Measurements from ENCODE around the gene CYB5B. TPM values are rescaled to one million over a fixed set of nuclear protein-coding genes. Genes with fewer than 3 reads are reported as not detected.

Gene CYB5B
- total RNA-seq, 1 experiment from 2014 or later: 242 TPM

- H3K4me3 ChIP-seq (ENCODE audit: low read depth, low read length, poor library complexity, severe bottlenecking): no peak overlapping the region
- ChIA-PET POLR2A (ENCODE audit: low non-redundant PET) (no interaction called here), CTCF (no interaction called here)
- BruUV-seq (replicated peaks): no TSS peak
- no peaks in the 10 kb centered on the region for H3K9me3 ChIP-seq (ENCODE audit: low read depth, low read length, poor library complexity, severe bottlenecking)
- intact Hi-C loops (cut with micrococcal nuclease; ENCODE audit: unreplicated experiment): no loop called here
- H3K27ac ChIP-seq (ENCODE audit: low read depth, low read length, poor library complexity, severe bottlenecking): no peak overlapping the region
- TF ChIP-seq EZH2 (IDR thresholded peaks at IDR 0.05; ENCODE audit: borderline replicate concordance, low read depth, low read length, poor library complexity, severe bottlenecking): no peak
- no peak for TF ChIP-seq CTCF (conservative IDR thresholded peaks at IDR 0.05; ENCODE audit: low read depth, low read length)
- no peaks in the 10 kb centered on the region for H3K36me3 ChIP-seq (ENCODE audit: insufficient read depth, low read length, poor library complexity, severe bottlenecking)
- no peaks in the 10 kb centered on the region for H3K27me3 ChIP-seq (replicated peaks; ENCODE audit: insufficient read depth, low read depth, low read length, poor library complexity)
- H3K4me1 ChIP-seq (ENCODE audit: insufficient read depth, low read length, poor library complexity, severe bottlenecking): no peaks in the 10 kb centered on the region
- DNase-seq (ENCODE audit: low spot score): no peak
These were observed 13.1 kb upstream of the CYB5B start for GRCh38 chr16:69411064-69411985.

- intact Hi-C loops (cut with micrococcal nuclease; ENCODE audit: unreplicated experiment): no loop called here
- no peaks in the 10 kb centered on the region for H3K4me1 ChIP-seq (ENCODE audit: insufficient read depth, low read length, poor library complexity, severe bottlenecking)
- H3K4me3 ChIP-seq (ENCODE audit: low read depth, low read length, poor library complexity, severe bottlenecking): no peak overlapping the region
- no peak for TF ChIP-seq CTCF (conservative IDR thresholded peaks at IDR 0.05; ENCODE audit: low read depth, low read length)
- TF ChIP-seq EZH2 (IDR thresholded peaks at IDR 0.05; ENCODE audit: borderline replicate concordance, low read depth, low read length, poor library complexity, severe bottlenecking): no peak
- H3K27me3 ChIP-seq (replicated peaks; ENCODE audit: insufficient read depth, low read depth, low read length, poor library complexity): no peaks in the 10 kb centered on the region
- H3K36me3 ChIP-seq (ENCODE audit: insufficient read depth, low read length, poor library complexity, severe bottlenecking): no peaks in the 10 kb centered on the region
- BruUV-seq (replicated peaks): no TSS peak
- no peak overlapping the region for H3K27ac ChIP-seq (ENCODE audit: low read depth, low read length, poor library complexity, severe bottlenecking)
- no peaks in the 10 kb centered on the region for H3K9me3 ChIP-seq (ENCODE audit: low read depth, low read length, poor library complexity, severe bottlenecking)
- CTCF ChIA-PET: no interaction called here
- DNase-seq (ENCODE audit: low spot score): no peak
- POLR2A ChIA-PET (ENCODE audit: low non-redundant PET): no interaction called here
These were observed 12.1 kb upstream of the CYB5B start for GRCh38 chr16:69412287-69412686.

- Histone ChIP-seq H3K4me1 (ENCODE audit: insufficient read depth, low read length, poor library complexity, severe bottlenecking) (no peaks in the 10 kb centered on the region), H3K27ac (ENCODE audit: low read depth, low read length, poor library complexity, severe bottlenecking) (no peak overlapping the region), H3K4me3 (ENCODE audit: low read depth, low read length, poor library complexity, severe bottlenecking) (no peak overlapping the region), H3K27me3 (replicated peaks; ENCODE audit: insufficient read depth, low read depth, low read length, poor library complexity) (no peaks in the 10 kb centered on the region), H3K36me3 (ENCODE audit: insufficient read depth, low read length, poor library complexity, severe bottlenecking) (no peaks in the 10 kb centered on the region), H3K9me3 (ENCODE audit: low read depth, low read length, poor library complexity, severe bottlenecking) (no peaks in the 10 kb centered on the region)
- ChIA-PET CTCF (no interaction called here), POLR2A (ENCODE audit: low non-redundant PET) (no interaction called here)
- BruUV-seq (replicated peaks): no TSS peak
- no peak for DNase-seq (ENCODE audit: low spot score)
- TF ChIP-seq EZH2 (IDR thresholded peaks at IDR 0.05; ENCODE audit: borderline replicate concordance, low read depth, low read length, poor library complexity, severe bottlenecking) (no peak), CTCF (conservative IDR thresholded peaks at IDR 0.05; ENCODE audit: low read depth, low read length) (no peak)
- intact Hi-C loops (cut with micrococcal nuclease; ENCODE audit: unreplicated experiment): no loop called here
These were observed 11.3 kb upstream of the CYB5B start for GRCh38 chr16:69413045-69413664.
